HG02623 (cell line): ENCODE measurements around the gene USP5.

Experiments
- ATAC-seq: cut with Tn5 transposase; IDR thresholded peaks from one replicate; pipeline ENCODE4 v1.9.1; 2021; ENCODE audit warnings: moderate library complexity; ENCODE audit not compliant: unreplicated experiment

USP5 gene

DNA sequence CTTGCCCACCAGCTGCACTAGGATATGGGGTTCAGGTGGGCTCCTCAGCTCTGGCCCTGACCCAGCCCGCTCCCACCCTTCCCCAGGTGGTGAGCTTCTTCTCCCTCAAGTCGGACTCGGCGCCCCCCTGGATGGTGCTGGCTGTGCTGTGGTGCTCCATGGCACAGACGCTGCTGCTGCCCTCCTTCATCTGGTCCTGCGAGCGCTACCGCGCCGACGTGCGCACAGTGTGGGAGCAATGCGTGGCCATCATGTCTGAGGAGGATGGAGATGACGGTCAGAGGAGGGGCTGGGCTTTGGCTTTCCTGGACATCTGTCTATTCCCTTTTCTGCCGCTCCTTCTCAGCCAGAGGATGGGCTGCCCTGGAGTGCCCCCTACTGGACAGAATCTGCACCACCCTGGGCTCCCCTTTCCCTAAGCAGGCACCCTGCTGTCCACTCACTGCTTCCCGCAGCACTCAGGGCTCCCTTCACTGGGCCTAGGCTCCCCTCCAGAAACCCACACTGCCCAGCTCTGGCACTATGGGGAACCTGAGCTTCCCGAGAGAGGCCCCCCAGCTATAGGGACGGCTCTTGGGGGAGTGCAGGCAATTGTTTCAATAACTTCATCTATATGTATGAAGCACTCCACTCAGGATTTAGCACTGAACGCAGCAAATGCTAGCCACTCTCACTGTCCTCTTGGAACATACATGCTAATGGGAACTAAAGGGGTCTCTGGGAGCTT, 26.4 kb upstream of the USP5 start:
- ATAC-seq: no peak

- no peak for ATAC-seq
Measured at GRCh38 chr12:6826125-6826733, 25.7 kb upstream of the USP5 start.

- no peak for ATAC-seq
Measured at GRCh38 chr12:6826734-6827436, 25.1 kb upstream of the USP5 start.

DNA sequence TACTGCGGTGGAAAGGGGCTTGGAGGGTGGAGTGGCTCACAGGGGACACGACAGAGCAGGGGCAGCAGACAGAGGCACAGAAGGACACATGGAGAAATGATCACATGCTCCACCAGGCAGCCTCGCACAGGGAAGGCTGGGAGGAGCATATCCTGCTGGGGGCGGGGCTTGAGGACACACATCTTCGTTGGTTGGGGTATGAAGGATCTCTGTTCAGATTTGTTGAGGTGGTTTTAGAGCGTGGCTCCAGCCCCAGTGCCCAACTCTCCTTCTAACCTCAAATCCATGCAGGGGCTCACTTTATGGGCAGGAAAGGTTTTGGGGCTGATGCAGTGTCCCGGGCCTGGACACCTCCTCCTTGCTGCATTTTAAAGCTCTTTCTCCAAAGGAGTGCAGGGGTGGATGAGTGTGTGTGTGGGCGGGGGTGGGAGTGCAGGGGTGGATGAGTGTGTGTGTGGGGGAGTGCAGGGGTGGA, 24.5 kb upstream of the USP5 start:
- no peak for ATAC-seq

GRCh38 chr12:6827982-6828780, 23.8 kb upstream of the USP5 start, which contains the start of gene P3H3:
TSS of gene P3H3 (plus strand) at chr12:6828407. CDS start at chr12:6828441, 34 bp downstream.
- ATAC-seq: no peak

GRCh38 chr12:6828781-6829535, 23.0 kb upstream of the USP5 start:
- ATAC-seq: no peak

DNA sequence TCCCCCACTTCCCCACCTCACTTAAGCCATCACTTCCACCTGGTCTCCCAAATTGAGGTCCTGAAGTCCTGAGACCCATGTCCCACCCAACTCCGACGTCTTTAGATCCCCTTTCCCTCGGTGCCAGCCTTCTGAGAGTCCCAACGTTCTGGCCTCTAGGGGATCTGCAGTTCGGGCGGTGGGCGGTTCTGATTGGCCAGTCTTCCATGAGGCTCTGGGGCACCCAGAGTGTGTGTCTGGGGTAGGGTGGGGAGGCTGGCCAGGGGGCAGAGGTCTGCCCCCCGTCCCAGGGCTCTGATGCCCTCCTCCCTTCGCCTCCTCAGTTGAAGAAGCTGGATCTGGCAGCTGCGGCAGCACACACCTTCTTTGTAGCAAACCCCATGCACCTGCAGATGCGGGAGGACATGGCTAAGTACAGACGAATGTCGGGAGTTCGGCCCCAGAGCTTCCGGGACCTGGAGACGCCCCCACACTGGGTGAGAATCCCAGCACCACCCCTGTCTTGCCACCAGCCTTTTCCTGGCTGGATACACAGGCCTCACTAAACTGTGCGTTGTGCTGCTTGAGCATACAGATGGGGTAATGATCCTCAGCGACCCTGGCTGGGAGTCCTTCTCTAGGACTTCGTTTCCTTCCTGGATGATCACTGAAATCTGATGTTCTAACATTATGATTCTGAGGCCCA, 22.3 kb upstream of the USP5 start:
- no peak for ATAC-seq

DNA sequence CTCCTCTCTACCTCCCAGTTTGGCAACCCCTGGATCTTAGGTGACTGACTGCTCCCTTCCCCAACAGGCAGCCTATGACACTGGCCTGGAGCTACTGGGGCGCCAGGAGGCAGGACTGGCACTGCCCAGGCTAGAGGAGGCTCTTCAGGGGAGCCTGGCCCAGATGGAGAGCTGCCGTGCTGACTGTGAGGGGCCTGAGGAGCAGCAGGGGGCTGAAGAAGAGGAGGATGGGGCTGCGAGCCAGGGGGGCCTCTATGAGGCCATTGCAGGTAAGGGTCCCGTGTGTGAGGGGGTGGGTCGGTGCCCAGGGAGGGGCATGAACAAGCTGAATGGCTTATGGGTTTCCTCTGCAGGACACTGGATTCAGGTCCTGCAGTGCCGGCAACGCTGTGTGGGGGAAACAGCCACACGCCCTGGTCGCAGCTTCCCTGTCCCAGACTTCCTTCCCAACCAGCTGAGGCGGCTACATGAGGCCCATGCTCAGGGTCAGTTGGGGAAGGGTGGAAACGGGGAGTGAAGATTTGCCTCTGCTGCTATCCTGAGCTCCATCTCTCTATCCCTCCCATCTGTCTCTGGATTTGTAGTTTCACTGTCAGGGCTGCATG, 21.6 kb upstream of the USP5 start:
- ATAC-seq: no peak

DNA sequence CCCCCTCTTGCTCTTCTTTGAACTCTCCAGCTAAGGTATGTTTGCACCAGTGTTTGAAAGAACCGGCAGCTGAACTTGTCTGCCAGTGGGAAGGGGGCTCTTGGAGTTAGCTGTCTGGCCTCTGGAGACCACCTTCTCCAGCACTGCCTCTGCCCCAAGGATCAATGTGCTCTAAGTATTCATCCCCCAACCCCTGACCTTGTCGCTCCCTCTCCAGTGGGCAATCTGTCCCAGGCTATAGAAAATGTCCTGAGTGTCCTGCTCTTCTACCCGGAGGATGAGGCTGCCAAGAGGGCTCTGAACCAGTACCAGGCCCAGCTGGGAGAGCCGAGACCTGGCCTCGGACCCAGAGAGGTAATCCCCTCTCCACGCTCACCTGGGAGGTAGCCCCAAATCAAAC, 21.0 kb upstream of the USP5 start:
- ATAC-seq: no peak

DNA sequence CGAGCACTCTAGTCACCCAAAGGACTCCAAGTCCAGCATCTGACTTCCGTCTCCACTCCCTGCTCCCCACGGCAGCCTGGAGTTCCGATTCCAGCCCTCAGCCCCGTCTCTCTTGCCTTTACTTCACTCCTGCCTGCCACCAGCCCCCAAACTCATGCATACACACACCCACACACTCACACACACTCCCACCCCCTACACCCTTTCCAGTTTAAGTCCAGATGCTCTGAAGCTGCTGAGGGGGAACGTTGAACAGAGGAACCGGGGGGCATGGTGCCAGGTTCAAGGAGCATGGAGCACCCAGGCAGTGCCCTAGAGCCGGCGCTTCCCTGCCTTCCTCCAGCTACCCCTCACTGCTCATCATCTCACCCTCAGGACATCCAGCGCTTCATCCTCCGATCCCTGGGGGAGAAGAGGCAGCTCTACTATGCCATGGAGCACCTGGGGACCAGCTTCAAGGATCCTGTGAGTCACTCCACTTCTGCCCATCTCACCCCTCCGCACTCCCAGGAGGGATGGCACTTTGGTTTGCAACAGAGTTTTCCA, 20.4 kb upstream of the USP5 start:
- no peak for ATAC-seq

- ATAC-seq: no peak
Measured at GRCh38 chr12:6832125-6832524, 19.8 kb upstream of the USP5 start.

GRCh38 chr12:6833189-6833890, 18.6 kb upstream of the USP5 start:
- ATAC-seq: no peak

DNA sequence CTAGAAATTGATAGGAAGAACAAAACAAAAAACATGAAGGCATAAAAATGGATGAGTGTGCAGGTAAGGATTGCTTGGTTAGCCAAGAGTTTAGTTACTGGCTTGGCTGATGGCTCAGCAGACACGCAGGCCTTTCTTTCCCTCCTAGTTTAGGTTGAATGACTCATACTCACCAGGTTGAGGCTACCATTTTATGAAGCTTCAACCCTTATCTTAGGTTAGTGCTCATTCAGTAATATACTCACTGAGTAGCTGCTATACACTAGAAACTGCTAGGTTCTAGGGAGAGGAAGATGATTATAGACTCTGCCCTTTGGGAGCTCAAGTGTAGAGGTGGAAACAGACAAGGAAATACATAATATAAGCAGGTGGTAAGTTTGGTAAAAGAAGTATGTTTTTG, 17.7 kb upstream of the USP5 start:
- no peak for ATAC-seq

GRCh38 chr12:6834873-6835272, 17.1 kb upstream of the USP5 start:
- no peak for ATAC-seq

GRCh38 chr12:6836851-6837250, 15.1 kb upstream of the USP5 start:
- no peak for ATAC-seq

DNA sequence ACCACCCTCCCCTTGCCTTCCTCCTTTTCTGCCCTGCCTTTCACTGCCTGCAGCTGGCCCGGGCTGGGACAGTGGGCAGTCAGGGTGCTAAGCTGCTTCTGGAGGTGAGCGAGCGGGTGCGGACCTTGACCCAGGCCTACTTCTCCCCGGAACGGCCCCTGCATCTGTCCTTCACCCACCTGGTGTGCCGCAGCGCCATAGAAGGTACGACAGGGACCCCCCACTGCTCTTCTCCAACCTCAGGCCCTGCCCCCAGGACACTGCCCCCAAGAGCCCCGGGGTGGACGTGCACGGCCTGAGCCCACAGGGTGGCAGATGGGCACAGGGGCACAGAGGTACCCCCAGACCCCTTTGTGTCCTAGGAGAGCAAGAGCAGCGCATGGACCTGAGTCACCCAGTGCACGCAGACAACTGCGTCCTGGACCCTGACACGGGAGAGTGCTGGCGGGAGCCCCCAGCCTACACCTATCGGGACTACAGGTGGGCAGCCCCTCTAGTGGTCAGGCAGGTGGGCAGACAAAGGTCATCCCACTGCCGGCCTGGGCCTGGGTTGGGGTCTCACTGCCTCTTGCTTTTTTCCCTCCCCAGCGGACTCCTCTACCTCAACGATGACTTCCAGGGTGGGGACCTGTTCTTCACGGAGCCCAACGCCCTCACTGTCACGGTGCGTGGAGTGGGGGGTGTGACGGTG, 14.4 kb upstream of the USP5 start:
- no peak for ATAC-seq

DNA sequence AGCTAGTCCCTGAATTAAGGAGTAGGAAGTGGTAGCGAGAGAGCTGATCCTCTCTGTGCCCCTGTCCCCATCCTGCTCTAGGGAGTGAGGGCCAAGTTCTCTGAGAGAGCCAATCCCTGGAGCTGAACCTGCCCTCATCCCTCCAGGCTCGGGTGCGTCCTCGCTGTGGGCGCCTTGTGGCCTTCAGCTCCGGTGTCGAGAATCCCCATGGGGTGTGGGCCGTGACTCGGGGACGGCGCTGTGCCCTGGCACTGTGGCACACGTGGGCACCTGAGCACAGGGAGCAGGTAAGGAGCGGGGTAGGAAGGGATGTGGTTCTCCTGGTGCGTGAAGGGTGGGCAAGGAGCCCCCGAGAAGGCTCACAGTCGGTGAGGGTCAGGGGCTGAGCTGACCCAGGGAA, 13.1 kb upstream of the USP5 start:
- no peak for ATAC-seq
